IMR-90 (cell line): ENCODE measurements around the gene GPATCH8. TPM values are rescaled to one million over a fixed set of nuclear protein-coding genes. Genes with fewer than 3 reads are reported as not detected.

Experiments
- ATAC-seq: fragments of 200-7000 bp; cut with Tn5 transposase; 2 replicates; pipeline ENCODE4 v1.9.1; 2020; ENCODE audit warnings: low read depth, mild to moderate bottlenecking, moderate library complexity
- BruUV-seq: library from RNA; stranded (reverse); fragments of 400-500 nt; replicated peaks from 2 replicates; lab custom pipeline; 2021; lab: Mats Ljungman, UMichigan
- CTCF ChIA-PET: fragments of 300-600 bp; formaldehyde crosslinking; extraction: SDS; loops from one replicate; lab custom pipeline; 2021; ENCODE audit warnings: antibody characterized with exemption; lab: Yijun Ruan, JAX
- POLR2A ChIA-PET: fragments of 300-600 bp; sonication (Branson Sonifier 250); formaldehyde crosslinking; loops from one replicate; lab custom pipeline; 2022; ENCODE audit warnings: antibody characterized with exemption; ENCODE audit not compliant: unreplicated experiment; lab: Charles Lee
- DNase-seq: peaks from one replicate; pipeline ENCODE4 v3.0.0; 2013
- H2AFZ ChIP-seq: replicated peaks from 2 replicates; pipeline ENCODE3; 2013; ENCODE audit warnings: low read length, mild to moderate bottlenecking; ENCODE audit not compliant: poor library complexity
- H2AK5ac ChIP-seq: 2 replicates; pipeline ENCODE4 v1.6.1; 2013; ENCODE audit warnings: low read depth, low read length, inconsistent platforms
- H2AK9ac ChIP-seq: replicated peaks from 2 replicates; pipeline ENCODE3; 2013; ENCODE audit warnings: mild to moderate bottlenecking, low read depth, low read length, moderate library complexity; ENCODE audit not compliant: poor library complexity
- H2BK120ac ChIP-seq: 2 replicates; pipeline ENCODE4 v1.6.1; 2013; ENCODE audit warnings: low read depth, low read length, inconsistent platforms
- H2BK15ac ChIP-seq: 3 replicates; pipeline ENCODE4 v1.6.1; 2013; ENCODE audit warnings: low read depth, low read length, inconsistent platforms
- H2BK20ac ChIP-seq: 2 replicates; pipeline ENCODE4 v1.6.1; 2013; ENCODE audit warnings: low read depth, mild to moderate bottlenecking, inconsistent platforms, low read length, moderate library complexity
- H2BK5ac ChIP-seq: 2 replicates; pipeline ENCODE4 v1.6.1; 2013; ENCODE audit warnings: mild to moderate bottlenecking, low read depth, low read length, inconsistent platforms; ENCODE audit not compliant: poor library complexity, severe bottlenecking
- H3K14ac ChIP-seq: replicated peaks from 2 replicates; pipeline ENCODE4 v1.6.1; 2013; ENCODE audit warnings: low read depth, low read length, inconsistent platforms
- H3K18ac ChIP-seq: 2 replicates; pipeline ENCODE4 v1.6.1; 2013; ENCODE audit warnings: low read depth, low read length, control low read depth
- H3K23ac ChIP-seq: 2 replicates; pipeline ENCODE4 v1.6.1; 2013; ENCODE audit warnings: low read depth, low read length, inconsistent platforms
- H3K27ac ChIP-seq: 2 replicates; pipeline ENCODE4 v1.5.1; 2013; ENCODE audit warnings: mild to moderate bottlenecking, control low read depth, low read length; ENCODE audit not compliant: insufficient read depth
- H3K27me3 ChIP-seq: 2 replicates; pipeline ENCODE4 v1.6.1; 2013; ENCODE audit warnings: low read length; ENCODE audit not compliant: control insufficient read depth, insufficient read depth
- H3K36me3 ChIP-seq: 2 replicates; pipeline ENCODE4 v1.6.1; 2013; ENCODE audit warnings: low read length, mixed read lengths; ENCODE audit not compliant: control insufficient read depth, insufficient read depth
- H3K4ac ChIP-seq: 2 replicates; pipeline ENCODE4 v1.6.1; 2013; ENCODE audit warnings: low read depth, low read length, inconsistent platforms
- H3K4me1 ChIP-seq: 2 replicates; pipeline ENCODE4 v1.6.1; 2013; ENCODE audit warnings: low read length, mixed read lengths; ENCODE audit not compliant: control insufficient read depth, insufficient read depth
- H3K4me2 ChIP-seq: 2 replicates; pipeline ENCODE4 v1.6.1; 2013; ENCODE audit warnings: low read depth, mild to moderate bottlenecking, control low read depth, low read length, moderate library complexity
- H3K4me3 ChIP-seq: 2 replicates; pipeline ENCODE4 v1.5.1; 2013; ENCODE audit warnings: low read depth, mild to moderate bottlenecking, control low read depth, low read length, moderate library complexity; ENCODE audit not compliant: insufficient read depth
- H3K56ac ChIP-seq: 2 replicates; pipeline ENCODE4 v1.6.1; 2013; ENCODE audit warnings: low read length, inconsistent platforms; ENCODE audit not compliant: insufficient read depth; ENCODE audit errors: extremely low read depth
- H3K79me1 ChIP-seq, 2 experiments: 2 replicates each; pipeline ENCODE4 v1.6.1; 2013; ENCODE audit warnings: low read length in 2 of 2, inconsistent platforms in 1 of 2, low read depth in 1 of 2
- H3K9ac ChIP-seq: 2 replicates; pipeline ENCODE4 v1.6.1; 2013; ENCODE audit warnings: low read depth, low read length, control low read depth
- H3K9me1 ChIP-seq: 2 replicates; pipeline ENCODE4 v1.6.1; 2013; ENCODE audit warnings: low read length, inconsistent platforms; ENCODE audit not compliant: insufficient read depth
- H3K9me3 ChIP-seq: 2 replicates; pipeline ENCODE4 v1.6.1; 2013; ENCODE audit warnings: low read length; ENCODE audit not compliant: control insufficient read depth, insufficient read depth
- H4K20me1 ChIP-seq: 2 replicates; pipeline ENCODE4 v1.6.1; 2013; ENCODE audit warnings: low read length, inconsistent platforms; ENCODE audit not compliant: insufficient read depth
- H4K5ac ChIP-seq: 2 replicates; pipeline ENCODE4 v1.6.1; 2013; ENCODE audit warnings: mild to moderate bottlenecking, low read depth, low read length, control low read depth
- H4K8ac ChIP-seq, 2 experiments: 2 replicates each; pipeline ENCODE4 v1.6.1; 2013; ENCODE audit warnings: low read depth in 2 of 2, low read length in 2 of 2, control low read depth in 1 of 2, inconsistent platforms in 1 of 2
- H4K91ac ChIP-seq: 2 replicates; pipeline ENCODE4 v1.6.1; 2013; ENCODE audit warnings: low read depth, low read length, inconsistent platforms; ENCODE audit not compliant: insufficient read depth
- BHLHE40 ChIP-seq: fragments of 150-350 bp; IDR thresholded peaks from 2 replicates; pipeline ENCODE4 v1.6.1; 2016; ENCODE audit warnings: mild to moderate bottlenecking, low read depth, low read length
- CEBPB ChIP-seq: IDR thresholded peaks from 2 replicates; pipeline ENCODE4 v1.6.1; 2012; ENCODE audit warnings: low read depth, low read length, improper control_type of control experiment
- CHD1 ChIP-seq: IDR thresholded peaks from 2 replicates; pipeline ENCODE4 v1.6.1; 2012; ENCODE audit warnings: low read depth, low read length, improper control_type of control experiment
- ELK1 ChIP-seq: fragments of 150-350 bp; IDR thresholded peaks from 2 replicates; pipeline ENCODE4 v1.6.1; 2016; ENCODE audit warnings: low read depth, mild to moderate bottlenecking, low read length, moderate library complexity, borderline replicate concordance
- FOS ChIP-seq: fragments of 150-350 bp; IDR thresholded peaks from 2 replicates; pipeline ENCODE4 v1.6.1; 2016; ENCODE audit warnings: low read depth, low read length
- MAFK ChIP-seq: IDR thresholded peaks from 2 replicates; pipeline ENCODE4 v1.6.1; 2012; ENCODE audit warnings: low read depth, low read length, improper control_type of control experiment
- MAZ ChIP-seq: IDR thresholded peaks from 2 replicates; pipeline ENCODE4 v1.6.1; 2012; ENCODE audit warnings: low read depth, mild to moderate bottlenecking, low read length, improper control_type of control experiment, moderate library complexity, borderline replicate concordance
- MXI1 ChIP-seq: IDR thresholded peaks from 2 replicates; pipeline ENCODE4 v1.6.1; 2012; ENCODE audit warnings: low read depth, mild to moderate bottlenecking, low read length, moderate library complexity, borderline replicate concordance
- NFE2L2 ChIP-seq: fragments of 150-350 bp; IDR thresholded peaks from 2 replicates; pipeline ENCODE4 v1.6.1; 2016; ENCODE audit warnings: low read depth, mild to moderate bottlenecking, low read length
- POLR2A ChIP-seq: IDR thresholded peaks from 2 replicates; pipeline ENCODE4 v1.6.1; 2012; ENCODE audit warnings: mild to moderate bottlenecking, low read depth, low read length
- RAD21 ChIP-seq: IDR thresholded peaks from 2 replicates; pipeline ENCODE4 v1.6.1; 2012; ENCODE audit warnings: low read length, improper control_type of control experiment
- RCOR1 ChIP-seq: IDR thresholded peaks from 2 replicates; pipeline ENCODE4 v1.6.1; 2012; ENCODE audit warnings: mild to moderate bottlenecking, low read length, improper control_type of control experiment; ENCODE audit not compliant: insufficient replicate concordance
- RFX5 ChIP-seq: IDR thresholded peaks from 2 replicates; pipeline ENCODE4 v1.8.0; 2012; ENCODE audit warnings: low read depth, mild to moderate bottlenecking, low read length, moderate library complexity
- SMC3 ChIP-seq: fragments of 150-350 bp; IDR thresholded peaks from 2 replicates; pipeline ENCODE4 v1.6.1; 2016; ENCODE audit warnings: low read depth, mild to moderate bottlenecking, antibody characterized with exemption, low read length, moderate library complexity
- USF2 ChIP-seq: fragments of 150-350 bp; IDR thresholded peaks from 2 replicates; pipeline ENCODE4 v1.6.1; 2017; ENCODE audit warnings: mild to moderate bottlenecking, antibody characterized with exemption, low read length, low read depth
- WGBS, 2 experiments: methylation state at CpG; one replicate each; pipeline versions ENCODE4 v1.1.5 to v1.1.7; 2013; ENCODE audit warnings: missing lambda C conversion rate in 2 of 2; ENCODE audit not compliant: insufficient read length in 1 of 2; ENCODE audit errors: extremely low coverage in 2 of 2; 5-methylcytosine and 5-hydroxymethylcytosine counted together
- dilution Hi-C: fragments of 300-500 bp; cut with HindIII; formaldehyde crosslinking; loops from one replicate; pipeline ENCODE4 v1.14.3; 2018; ENCODE audit warnings: low sequenced_read_pairs; ENCODE audit not compliant: unreplicated experiment
- in situ Hi-C: fragments of 300-500 bp; cut with MboI; formaldehyde crosslinking; loops from 3 replicates; pipeline ENCODE4 v1.14.3; 2019; ENCODE audit warnings: low sequenced_read_pairs, inconsistent platforms, mixed read lengths
- intact Hi-C: fragments of 100-400 bp; cut with micrococcal nuclease; formaldehyde crosslinking; loops from 2 replicates; pipeline ENCODE4 v1.10.0; 2022
- polyA plus RNA-seq, 3 experiments: library from polyadenylated mRNA; depleted of rRNA; stranded (reverse); fragments of >200 nt; gene quantifications; 2 replicates each; pipeline ENCODE4 v1.2.3, GENCODE V29; 2012; ENCODE audit warnings: low replicate concordance in 1 of 3
- total RNA-seq: library from RNA; depleted of rRNA; stranded (reverse); fragments of >200 nt; gene quantifications from 2 replicates; pipeline ENCODE4 v1.2.3, GENCODE V29; 2012
- TF ChIP-seq, protein P1 (sequence below): conservative IDR thresholded peaks from 2 replicates; pipeline ENCODE4 v1.5.1; 2012; ENCODE audit warnings: mild to moderate bottlenecking, low read depth, low read length, improper control_type of control experiment

The GPATCH8 gene
- total and polyA plus RNA-seq, 2 of the 4 experiments (the other 2 are of a cell fraction), result 8.8 to 13.2 TPM

DNA sequence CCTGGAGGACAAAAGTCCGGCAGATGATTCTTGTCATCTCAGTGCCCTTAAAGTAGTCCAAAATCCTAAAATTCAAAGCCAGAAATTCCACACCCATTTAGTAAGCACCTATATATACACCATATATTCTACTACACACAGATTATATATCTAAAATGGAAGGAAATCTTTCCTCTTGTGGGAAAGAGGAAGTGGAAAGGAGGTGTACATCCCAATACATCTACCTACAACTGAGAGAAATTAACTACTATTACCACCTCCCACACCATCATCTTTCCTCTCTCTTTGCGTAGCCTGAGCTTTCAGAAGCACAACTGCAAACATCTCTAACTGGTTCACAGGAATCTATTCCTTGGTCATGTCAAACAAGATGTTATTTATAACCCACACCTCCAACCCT is 108.4 kb downstream of the GPATCH8 start:
- H3K4me1 ChIP-seq, result no peaks in the 10 kb centered on the region
- H3K27ac ChIP-seq, result no peak overlapping the region
- peaks cover under 1% of the 10 kb centered on the region for H4K20me1 ChIP-seq
- no peak overlapping the region for H2BK20ac ChIP-seq
- TF ChIP-seq MXI1 (no peak), FOS (no peak), USF2 (no peak), POLR2A (no peak), BHLHE40 (no peak), SMC3 (no peak), ELK1 (no peak), NFE2L2 (no peak), RFX5 (no peak), CHD1 (no peak), RCOR1 (no peak), MAFK (no peak), CEBPB (no peak), MAZ (no peak), RAD21 (no peak)
- TF ChIP-seq, protein P1, sequence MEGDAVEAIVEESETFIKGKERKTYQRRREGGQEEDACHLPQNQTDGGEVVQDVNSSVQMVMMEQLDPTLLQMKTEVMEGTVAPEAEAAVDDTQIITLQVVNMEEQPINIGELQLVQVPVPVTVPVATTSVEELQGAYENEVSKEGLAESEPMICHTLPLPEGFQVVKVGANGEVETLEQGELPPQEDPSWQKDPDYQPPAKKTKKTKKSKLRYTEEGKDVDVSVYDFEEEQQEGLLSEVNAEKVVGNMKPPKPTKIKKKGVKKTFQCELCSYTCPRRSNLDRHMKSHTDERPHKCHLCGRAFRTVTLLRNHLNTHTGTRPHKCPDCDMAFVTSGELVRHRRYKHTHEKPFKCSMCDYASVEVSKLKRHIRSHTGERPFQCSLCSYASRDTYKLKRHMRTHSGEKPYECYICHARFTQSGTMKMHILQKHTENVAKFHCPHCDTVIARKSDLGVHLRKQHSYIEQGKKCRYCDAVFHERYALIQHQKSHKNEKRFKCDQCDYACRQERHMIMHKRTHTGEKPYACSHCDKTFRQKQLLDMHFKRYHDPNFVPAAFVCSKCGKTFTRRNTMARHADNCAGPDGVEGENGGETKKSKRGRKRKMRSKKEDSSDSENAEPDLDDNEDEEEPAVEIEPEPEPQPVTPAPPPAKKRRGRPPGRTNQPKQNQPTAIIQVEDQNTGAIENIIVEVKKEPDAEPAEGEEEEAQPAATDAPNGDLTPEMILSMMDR, result no peak
- dilution Hi-C loops (no loop called here), intact Hi-C loops (no loop called here), in situ Hi-C loops (no loop called here)
- no peak overlapping the region for H2AFZ ChIP-seq
- no peaks in the 10 kb centered on the region for H3K27me3 ChIP-seq
- H3K4me3 ChIP-seq, result no peak overlapping the region
- H3K14ac ChIP-seq, result no peak overlapping the region
- no peak overlapping the region for H3K9ac ChIP-seq
- H3K36me3 ChIP-seq, result peaks cover 32% of the 10 kb centered on the region
- ATAC-seq (no peak), DNase-seq (no peak)
- ChIA-PET POLR2A (no interaction called here), CTCF (no interaction called here)
- H3K56ac ChIP-seq, result no peak overlapping the region
- H2BK120ac ChIP-seq, result no peak overlapping the region
- H2AK5ac ChIP-seq, result no peak overlapping the region
- H3K9me3 ChIP-seq, result no peaks in the 10 kb centered on the region
- no peak overlapping the region for H4K5ac ChIP-seq
- H4K8ac ChIP-seq, result no peak overlapping the region
- H3K4ac ChIP-seq, result no peak overlapping the region
- no peak overlapping the region for H3K23ac ChIP-seq
- H2BK15ac ChIP-seq, result no peak overlapping the region
- H3K4me2 ChIP-seq, result no peak overlapping the region
- BruUV-seq, result no TSS peak
- H2AK9ac ChIP-seq, result no peak overlapping the region
- no peak overlapping the region for H4K91ac ChIP-seq
- peaks cover 8% of the 10 kb centered on the region for H3K9me1 ChIP-seq
- peaks cover 0 to 25% of the 10 kb centered on the region in 2 experiments; a peak in 2 of 4 replicates for H3K79me1 ChIP-seq
- no peak overlapping the region for H2BK5ac ChIP-seq
- 100% methylated on average over 1 of the region's 2 CpGs; no CpG with 5 or more reads in 1 of the 2 experiments for WGBS, 2 experiments
- no peak overlapping the region for H3K18ac ChIP-seq
